HG03558 (cell line): Measurements from ENCODE around the gene BHLHE23.

Experiments used
- ATAC-seq: cut with Tn5 transposase; IDR thresholded peaks from one replicate; pipeline ENCODE4 v1.9.1; 2021; ENCODE audit warnings: moderate number of reproducible peaks; ENCODE audit not compliant: unreplicated experiment; ENCODE audit errors: extremely low read depth

The BHLHE23 gene

GRCh38 chr20:63013207-63013606 lies 6.4 kb upstream of the BHLHE23 start:
- ATAC-seq: no peak

- no peak for ATAC-seq
These were observed 5.0 kb upstream of the BHLHE23 start for GRCh38 chr20:63011798-63012197.

GRCh38 chr20:63009988-63010769 lies 3.4 kb upstream of the BHLHE23 start:
- ATAC-seq: peak; percentile 46

GRCh38 chr20:63009045-63009961 lies 2.5 kb upstream of the BHLHE23 start:
- no peak for ATAC-seq

- no peak for ATAC-seq
These were observed 1.8 kb upstream of the BHLHE23 start for GRCh38 chr20:63008541-63009044.

- no peak for ATAC-seq
These were observed 1.1 kb upstream of the BHLHE23 start for GRCh38 chr20:63007646-63008488.

GRCh38 chr20:63007360-63007645 lies 539 bp upstream of the BHLHE23 start:
- ATAC-seq: no peak

- no peak for ATAC-seq
These were observed 763 bp downstream of the BHLHE23 start for GRCh38 chr20:63005862-63006539.

- no peak for ATAC-seq
These were observed 1.4 kb downstream of the BHLHE23 start for GRCh38 chr20:63005365-63005861.

- no peak for ATAC-seq
These were observed 2.0 kb downstream of the BHLHE23 start for GRCh38 chr20:63004607-63005364.

GRCh38 chr20:63003546-63003945 lies 3.2 kb downstream of the BHLHE23 start:
- no peak for ATAC-seq

- no peak for ATAC-seq
These were observed 4.3 kb downstream of the BHLHE23 start for GRCh38 chr20:63002511-63002910.

- ATAC-seq: no peak
These were observed 5.8 kb downstream of the BHLHE23 start for GRCh38 chr20:63000958-63001357.

GRCh38 chr20:63000036-63000435 lies 6.7 kb downstream of the BHLHE23 start:
- ATAC-seq: no peak

- no peak for ATAC-seq
These were observed 7.2 kb downstream of the BHLHE23 start for GRCh38 chr20:62999580-62999979.

GRCh38 chr20:62998449-62998848 lies 8.3 kb downstream of the BHLHE23 start:
- ATAC-seq: no peak

- ATAC-seq: no peak
These were observed 9.2 kb downstream of the BHLHE23 start for GRCh38 chr20:62997417-62998035.

GRCh38 chr20:62996596-62996982 lies 10.2 kb downstream of the BHLHE23 start:
- no peak for ATAC-seq
